ENCODE results near the gene MAMLD1. TPM values are rescaled to one million over a fixed set of nuclear protein-coding genes. Genes with fewer than 3 reads are reported as not detected.

Gene MAMLD1
- total and polyA plus RNA-seq, 2 donors (not counting 3 experiments of a cell fraction or from before 2014, with no cell fraction given), result 2.5 to 5.6 TPM

- Histone ChIP-seq H3K9ac (replicated peaks; ENCODE audit: extremely low read depth, insufficient read depth, low read length) (no peak overlapping the region), H4K20me1 (replicated peaks; ENCODE audit: control insufficient read depth, extremely low read depth, insufficient read depth, low read length) (no peaks in the 10 kb centered on the region), H3K27me3 (ENCODE audit: control insufficient read depth in 2 of 2, insufficient read depth in 2 of 2, low read length in 2 of 2) (no peaks in the 10 kb centered on the region), H2AFZ (ENCODE audit: low read depth, low read length) (no peak overlapping the region), H3K4me3 (replicated peaks in 1 of 3; ENCODE audit: insufficient read depth in 1 of 3, low read depth in 1 of 3, low read length in 3 of 3) (no peak overlapping the region), H3K27ac (ENCODE audit: insufficient read depth, low read depth, low read length) (no peak overlapping the region), H3K4me1 (ENCODE audit: control insufficient read depth, extremely low read depth, insufficient read depth, low read length) (no peaks in the 10 kb centered on the region), H3K79me2 (ENCODE audit: control insufficient read depth, insufficient read depth, low read length) (no peaks in the 10 kb centered on the region), H3K36me3 (ENCODE audit: control insufficient read depth in 2 of 2, extremely low read depth in 1 of 2, insufficient read depth in 2 of 2, low read length in 2 of 2) (no peaks in the 10 kb centered on the region), H3K4me2 (ENCODE audit: insufficient read depth, low read length) (no peak overlapping the region), H3K9me1 (replicated peaks; ENCODE audit: control insufficient read depth, extremely low read depth, insufficient read depth, low read length) (no peaks in the 10 kb centered on the region), H3K9me3 (replicated peaks; ENCODE audit: control insufficient read depth, insufficient read depth, low read length) (no peaks in the 10 kb centered on the region)
- CTCF ChIA-PET, result no interaction called here
- intact Hi-C loops (cut with micrococcal nuclease) (no loop called here), dilution Hi-C loops (cut with MboI; ENCODE audit: extremely low pct_ligation_motif_present, low sequenced_read_pairs) (no loop called here)
- no TSS peak for BruUV-seq (replicated peaks)
- POLR2A ChIA-PET, result no interaction called here
- peak; percentile 28 for FAIRE-seq
- no peak for DNase-seq (ENCODE audit: low read depth, low spot score)
- TF ChIP-seq CTCF (IDR thresholded peaks at IDR 0.05; ENCODE audit: extremely low read depth in 1 of 2, insufficient read depth in 1 of 2, low read depth in 1 of 2, low read length in 2 of 2) (no peak), EZH2 (IDR thresholded peaks at IDR 0.05; ENCODE audit: borderline replicate concordance, low read depth, low read length, severe bottlenecking) (no peak), MAX (IDR thresholded peaks at IDR 0.05; ENCODE audit: insufficient read depth, insufficient read length) (no peak), JUN (IDR thresholded peaks at IDR 0.05; ENCODE audit: borderline replicate concordance, insufficient read depth, insufficient read length, low read depth) (peak; percentile 14), FOS (IDR thresholded peaks at IDR 0.05; ENCODE audit: borderline replicate concordance, insufficient read depth, low read length) (peak; percentile 40), GATA2 (IDR thresholded peaks at IDR 0.05; ENCODE audit: insufficient read depth, insufficient read length, low read depth, low read length) (no peak), MYC (IDR thresholded peaks at IDR 0.05; ENCODE audit: low read depth, low read length) (no peak), POLR2AphosphoS5 (IDR thresholded peaks at IDR 0.05; ENCODE audit: insufficient read depth, low read depth, low read length) (no peak), POLR2A (IDR thresholded peaks at IDR 0.05; ENCODE audit: low read depth, low read length) (no peak)
These were observed 73.1 kb downstream of the MAMLD1 start for GRCh38 chrX:150436195-150436594.

Data from endothelial cell of umbilical vein (primary cell).